ENCODE data around the gene ALOX5.

GRCh38 chr10:45354261-45354660, 19.8 kb upstream of the ALOX5 start:
- TF ChIP-seq CTCF (IDR thresholded peaks at IDR 0.05) (no peak), EZH2 (IDR thresholded peaks at IDR 0.05) (no peak), EZH2phosphoT487 (IDR thresholded peaks at IDR 0.05) (no peak)
